ENCODE results near the gene SELENOO. TPM values are rescaled to one million over a fixed set of nuclear protein-coding genes. Genes with fewer than 3 reads are reported as not detected.
A peak's percentile ranks its signal among the peaks of the same experiment; 100 is the strongest.

Gene SELENOO
- total RNA-seq, 1 experiment from 2014 or later, result 19.0 TPM

GRCh38 chr22:50169774-50170341 lies 31.0 kb upstream of the SELENOO start:
- H4K91ac ChIP-seq (ENCODE audit: insufficient read length, low read depth, low read length), result no peak overlapping the region
- no peak overlapping the region for H2BK120ac ChIP-seq (ENCODE audit: low read depth, low read length, poor library complexity, severe bottlenecking)
- H3K4me1 ChIP-seq (ENCODE audit: insufficient read depth, low read length), result no peaks in the 10 kb centered on the region
- no peak overlapping the region for H2BK5ac ChIP-seq (ENCODE audit: insufficient read length, low read length)
- H3K14ac ChIP-seq (ENCODE audit: insufficient read depth, low read length), result no peak overlapping the region
- H3K4me2 ChIP-seq (ENCODE audit: insufficient read depth, insufficient read length, low read length), result peak overlapping the region; percentile 11
- no peak overlapping the region for H3K56ac ChIP-seq (ENCODE audit: insufficient read length, low read depth, low read length)
- H3K79me2 ChIP-seq (ENCODE audit: insufficient read depth, low read length), result no peaks in the 10 kb centered on the region
- no peak overlapping the region for H3T11ph ChIP-seq (ENCODE audit: low read length)
- H3K9me3 Mint-ChIP-seq, result no peaks in the 10 kb centered on the region; a peak in 1 of 5 replicates
- H3K9me3 ChIP-seq (ENCODE audit: control insufficient read depth, low read depth, low read length), result no peaks in the 10 kb centered on the region
- no peak for DNase-seq
- H4K8ac ChIP-seq (replicated peaks; ENCODE audit: insufficient read length, low read depth, low read length), result no peak overlapping the region
- H3K9ac ChIP-seq (ENCODE audit: extremely low read depth, insufficient read length, low read length), result no peak overlapping the region
- no peak overlapping the region for H2AFZ ChIP-seq (ENCODE audit: low read length)
- no peak overlapping the region for H3K23ac ChIP-seq (ENCODE audit: insufficient read length, low read depth, low read length)
- H3K18ac ChIP-seq (ENCODE audit: insufficient read length, low read depth, low read length), result no peak overlapping the region
- H3K23me2 ChIP-seq (ENCODE audit: insufficient read length, low read depth, low read length, poor library complexity, severe bottlenecking), result peaks cover 5% of the 10 kb centered on the region
- no peak overlapping the region for H2BK20ac ChIP-seq (ENCODE audit: low read depth, low read length, poor library complexity, severe bottlenecking)
- H2AK5ac ChIP-seq (ENCODE audit: insufficient read length, low read length), result no peak overlapping the region
- no peak overlapping the region for H2BK15ac ChIP-seq (ENCODE audit: low read depth, low read length)
- H3K4me3 Mint-ChIP-seq, result peak overlapping the region; percentile 54 to 78
- H3K27me3 Mint-ChIP-seq (ENCODE audit: low read depth), result peaks cover 47% of the 10 kb centered on the region
- H3K27me3 ChIP-seq (ENCODE audit: insufficient read depth, low read length), result peaks cover 3% of the 10 kb centered on the region; the same call in 1 of the 2 replicates
- H4K5ac ChIP-seq (ENCODE audit: insufficient read length, low read depth, low read length), result no peak overlapping the region
- H3K4ac ChIP-seq (ENCODE audit: low read depth, low read length), result no peak overlapping the region
- H3K36me3 Mint-ChIP-seq (ENCODE audit: insufficient read depth in 1 of 3, low read depth in 3 of 3), result peaks cover 0 to 2% (median 0%) of the 10 kb centered on the region in 3 experiments; a peak in 2 of 7 replicates
- no peak overlapping the region for H3K27ac Mint-ChIP-seq
- no peaks in the 10 kb centered on the region for H3K79me1 ChIP-seq (ENCODE audit: insufficient read depth, low read depth, low read length, poor library complexity, severe bottlenecking)
- no peak overlapping the region for H2BK12ac ChIP-seq (ENCODE audit: insufficient read length, low read depth, low read length)
- no CpG with 5 or more reads among the region's 70 CpGs for WGBS (ENCODE audit: extremely low coverage, insufficient read length, low lambda C conversion rate)
- no peak; the same call in 2 of the 3 replicates for TF ChIP-seq CTCF (conservative IDR thresholded peaks at IDR 0.05)
- no peak overlapping the region for H3K27ac ChIP-seq (ENCODE audit: insufficient read length, low read depth, low read length)
- H3K4me1 Mint-ChIP-seq, result peaks cover 4 to 10% of the 10 kb centered on the region in 2 experiments
- no peaks in the 10 kb centered on the region for H4K20me1 ChIP-seq (ENCODE audit: control insufficient read depth, insufficient read depth, insufficient read length)

Data from H9 (cell line).